SK-N-SH treated with all-trans-retinoic acid at 6 μM for 48 hours (cell line): ENCODE results near the gene ZC3H11A.
A peak's percentile ranks its signal among the peaks of the same experiment; 100 is the strongest.

Source experiments
- ATAC-seq: fragments of 200-7000 bp; cut with Tn5 transposase; 3 replicates; pipeline ENCODE4 v1.9.1; 2020; ENCODE audit warnings: mild to moderate bottlenecking, moderate library complexity
- ARNTL ChIP-seq: fragments of 450-650 bp; formaldehyde crosslinking; IDR thresholded peaks from 2 replicates; pipeline ENCODE4 v1.5.0; 2020; ENCODE audit warnings: low read depth, mild to moderate bottlenecking, moderate library complexity, borderline replicate concordance
- BACH2 ChIP-seq: fragments of 250-450 bp; sonication (Bioruptor Pico); IDR thresholded peaks from 2 replicates; pipeline ENCODE4 v1.9.0; 2021; ENCODE audit warnings: mild to moderate bottlenecking, borderline replicate concordance
- CREB5 ChIP-seq: fragments of 250-450 bp; sonication (Bioruptor Pico); IDR thresholded peaks from 2 replicates; pipeline ENCODE4 v1.5.1; 2020; ENCODE audit warnings: low read depth, mild to moderate bottlenecking, moderate library complexity
- CSDC2 ChIP-seq: fragments of 250-450 bp; sonication (Bioruptor Pico); IDR thresholded peaks from 2 replicates; pipeline ENCODE4 v1.5.0; 2020; ENCODE audit warnings: mild to moderate bottlenecking, moderate library complexity
- CSRNP3 ChIP-seq: fragments of 250-450 bp; sonication (Bioruptor Pico); IDR thresholded peaks from 2 replicates; pipeline ENCODE4 v1.5.1; 2021; ENCODE audit warnings: mild to moderate bottlenecking, moderate library complexity
- ESRRG ChIP-seq: fragments of 250-450 bp; sonication (Bioruptor Pico); IDR thresholded peaks from 2 replicates; pipeline ENCODE4 v1.6.1; 2021; ENCODE audit warnings: mild to moderate bottlenecking
- GLIS3 ChIP-seq: fragments of 250-450 bp; sonication (Bioruptor Pico); IDR thresholded peaks from 2 replicates; pipeline ENCODE4 v1.5.0; 2020; ENCODE audit warnings: mild to moderate bottlenecking, moderate library complexity
- OSR1 ChIP-seq: fragments of 250-450 bp; sonication (Bioruptor Pico); IDR thresholded peaks from 2 replicates; pipeline ENCODE4 v1.8.0; 2022; ENCODE audit warnings: moderate library complexity, mild to moderate bottlenecking, inconsistent platforms
- PATZ1 ChIP-seq: fragments of 250-450 bp; sonication (Bioruptor Pico); IDR thresholded peaks from 2 replicates; pipeline ENCODE4 v1.8.0; 2020; ENCODE audit warnings: mild to moderate bottlenecking, moderate library complexity, borderline replicate concordance
- POU6F1 ChIP-seq: fragments of 250-450 bp; sonication (Bioruptor Pico); IDR thresholded peaks from 2 replicates; pipeline ENCODE4 v1.8.0; 2021; ENCODE audit warnings: low read depth, mild to moderate bottlenecking, moderate library complexity, borderline replicate concordance
- SNAI2 ChIP-seq: fragments of 250-450 bp; sonication (Bioruptor Pico); IDR thresholded peaks from 2 replicates; pipeline ENCODE4 v1.5.0; 2020; ENCODE audit warnings: mild to moderate bottlenecking, moderate library complexity
- TCF4 ChIP-seq: fragments of 250-450 bp; sonication (Bioruptor Pico); IDR thresholded peaks from 2 replicates; pipeline ENCODE4 v1.8.0; 2021; ENCODE audit warnings: mild to moderate bottlenecking, moderate library complexity, borderline replicate concordance
- TOX ChIP-seq: fragments of 250-450 bp; sonication (Bioruptor Pico); IDR thresholded peaks from 2 replicates; pipeline ENCODE4 v1.8.0; 2021; ENCODE audit warnings: mild to moderate bottlenecking, moderate library complexity, borderline replicate concordance
- TSHZ2 ChIP-seq: fragments of 250-450 bp; sonication (Bioruptor Pico); IDR thresholded peaks from 2 replicates; pipeline ENCODE4 v1.5.0; 2020; ENCODE audit warnings: mild to moderate bottlenecking, moderate library complexity
- ZC3H10 ChIP-seq: fragments of 250-450 bp; sonication (Bioruptor Pico); IDR thresholded peaks from 2 replicates; pipeline ENCODE4 v1.5.1; 2021; ENCODE audit warnings: mild to moderate bottlenecking, moderate library complexity
- ZFP3 ChIP-seq: fragments of 250-450 bp; sonication (Bioruptor Pico); IDR thresholded peaks from 2 replicates; pipeline ENCODE4 v1.5.0; 2020; ENCODE audit warnings: mild to moderate bottlenecking, moderate library complexity
- ZFP30 ChIP-seq: fragments of 450-650 bp; formaldehyde crosslinking; IDR thresholded peaks from 2 replicates; pipeline ENCODE4 v1.5.0; 2022; ENCODE audit warnings: mild to moderate bottlenecking, moderate library complexity
- ZNF8 ChIP-seq: fragments of 450-650 bp; formaldehyde crosslinking; IDR thresholded peaks from 2 replicates; pipeline ENCODE4 v1.5.0; 2020; ENCODE audit warnings: mild to moderate bottlenecking, moderate library complexity

Gene ZC3H11A

GRCh38 chr1:203771901-203772301, 23.5 kb upstream of the ZC3H11A start:
- TF ChIP-seq POU6F1 (CRISPR knock-in tag) = no peak
- no peak for TF ChIP-seq TSHZ2 (CRISPR knock-in tag)
- no peak for TF ChIP-seq SNAI2 (CRISPR knock-in tag)
- no peak for TF ChIP-seq TOX
- TF ChIP-seq CSRNP3 (CRISPR knock-in tag) = no peak
- TF ChIP-seq ZNF8 (CRISPR knock-in tag) = no peak
- TF ChIP-seq ESRRG (CRISPR knock-in tag) = no peak
- no peak for TF ChIP-seq CSDC2 (CRISPR knock-in tag)
- no peak for TF ChIP-seq GLIS3 (CRISPR knock-in tag)
- TF ChIP-seq ZFP3 (CRISPR knock-in tag) = no peak
- TF ChIP-seq TCF4 = no peak
- TF ChIP-seq OSR1 (CRISPR knock-in tag) = no peak
- no peak for TF ChIP-seq CREB5 (CRISPR knock-in tag)
- ATAC-seq = no peak

GRCh38 chr1:203772836-203773235, 22.6 kb upstream of the ZC3H11A start:
- ATAC-seq = no peak
- TF ChIP-seq PATZ1 (CRISPR knock-in tag) (no peak), TSHZ2 (CRISPR knock-in tag) (no peak), CSDC2 (CRISPR knock-in tag) (no peak), OSR1 (CRISPR knock-in tag) (no peak), ESRRG (CRISPR knock-in tag) (no peak), ARNTL (CRISPR knock-in tag) (no peak), ZFP30 (no peak), SNAI2 (CRISPR knock-in tag) (no peak)

GRCh38 chr1:203776636-203777035, 18.8 kb upstream of the ZC3H11A start:
- peak; percentile 79 for ATAC-seq
- TF ChIP-seq BACH2 (no peak), PATZ1 (CRISPR knock-in tag) (no peak), CREB5 (CRISPR knock-in tag) (no peak), TSHZ2 (CRISPR knock-in tag) (no peak), TCF4 (no peak), ZNF8 (CRISPR knock-in tag) (no peak), ZC3H10 (CRISPR knock-in tag) (no peak), ESRRG (CRISPR knock-in tag) (no peak)
